PC-3 (cell line): Measurements from ENCODE around the gene ZBTB7C. TPM values are rescaled to one million over a fixed set of nuclear protein-coding genes. Genes with fewer than 3 reads are reported as not detected.

Source experiments
- ATAC-seq: fragments of 200-7000 bp; cut with Tn5 transposase; 2 replicates; pipeline ENCODE4 v1.9.1; 2020; ENCODE audit warnings: mild to moderate bottlenecking, moderate library complexity
- BruUV-seq: library from RNA; stranded (reverse); fragments of 400-500 nt; replicated peaks from 2 replicates; lab custom pipeline; 2021; lab: Mats Ljungman, UMichigan
- CTCF ChIA-PET: fragments of 300-600 bp; sonication (Branson Sonifier 250); formaldehyde crosslinking; loops from one replicate; lab custom pipeline; 2022; ENCODE audit warnings: antibody characterized with exemption; lab: Charles Lee
- POLR2A ChIA-PET: fragments of 300-600 bp; sonication (Branson Sonifier 250); formaldehyde crosslinking; loops from one replicate; lab custom pipeline; 2022; ENCODE audit warnings: antibody characterized with exemption; ENCODE audit not compliant: unreplicated experiment; lab: Charles Lee
- DNase-seq: peaks from one replicate; pipeline ENCODE4 v3.0.0-alpha.2; 2015
- H2AFZ ChIP-seq: fragments of 300-600 bp; sonication (generic); 2 replicates; pipeline ENCODE4 v1.6.0; 2016; ENCODE audit warnings: antibody characterized with exemption, low read length
- H3F3A ChIP-seq: fragments of 300-600 bp; sonication (generic); one replicate; pipeline ENCODE4 v1.6.0; 2017; ENCODE audit warnings: antibody characterized with exemption, low read length, control low read depth, mild to moderate bottlenecking; ENCODE audit not compliant: unreplicated experiment
- H3K27ac ChIP-seq: fragments of 300-600 bp; sonication (generic); 2 replicates; pipeline ENCODE4 v1.5.1; 2016; ENCODE audit warnings: mild to moderate bottlenecking, low read length
- H3K27me3 ChIP-seq: fragments of 300-600 bp; sonication (generic); 2 replicates; pipeline ENCODE4 v1.6.1; 2016; ENCODE audit warnings: low read length, mixed read lengths
- H3K36me3 ChIP-seq: fragments of 300-600 bp; sonication (generic); 2 replicates; pipeline ENCODE4 v1.6.1; 2016; ENCODE audit warnings: low read depth, mixed run types, low read length, mixed read lengths
- H3K4me1 ChIP-seq: fragments of 300-600 bp; sonication (generic); 2 replicates; pipeline ENCODE4 v1.5.1; 2016; ENCODE audit warnings: low read length; ENCODE audit not compliant: insufficient read depth
- H3K4me2 ChIP-seq: fragments of 300-600 bp; sonication (generic); 2 replicates; pipeline ENCODE4 v1.6.0; 2016; ENCODE audit warnings: low read length
- H3K4me3 ChIP-seq: fragments of 300-600 bp; sonication (generic); 2 replicates; pipeline ENCODE4 v1.5.1; 2016; ENCODE audit warnings: mild to moderate bottlenecking, low read length, mixed read lengths
- H3K79me2 ChIP-seq: fragments of 300-600 bp; sonication (generic); 2 replicates; pipeline ENCODE4 v1.6.1; 2017; ENCODE audit warnings: low read length, mixed read lengths
- H3K9ac ChIP-seq: fragments of 300-600 bp; sonication (generic); 2 replicates; pipeline ENCODE4 v1.6.0; 2016; ENCODE audit warnings: mild to moderate bottlenecking, low read length
- H3K9me2 ChIP-seq: fragments of 300-600 bp; sonication (generic); replicated peaks from 2 replicates; pipeline ENCODE4 v1.6.1; 2016; ENCODE audit warnings: mixed run types, low read length, mixed read lengths
- H3K9me3 ChIP-seq: fragments of 300-600 bp; sonication (generic); 2 replicates; pipeline ENCODE4 v1.6.1; 2016; ENCODE audit warnings: low read length, mixed read lengths
- H4K20me1 ChIP-seq: fragments of 300-600 bp; sonication (generic); 2 replicates; pipeline ENCODE4 v1.6.1; 2016; ENCODE audit warnings: low read length, mixed read lengths
- EZH2 ChIP-seq: fragments of 300-600 bp; sonication (generic); IDR thresholded peaks from one replicate; pipeline ENCODE4 v1.6.1; 2017; ENCODE audit warnings: antibody characterized with exemption, mild to moderate bottlenecking, low read length; ENCODE audit not compliant: unreplicated experiment
- EZH2phosphoT487 ChIP-seq: fragments of 300-600 bp; sonication (generic); IDR thresholded peaks from 2 replicates; pipeline ENCODE4 v1.6.1; 2018; ENCODE audit warnings: mild to moderate bottlenecking, antibody characterized with exemption, low read length, borderline replicate concordance
- intact Hi-C: fragments of 100-400 bp; cut with micrococcal nuclease; formaldehyde crosslinking; loops from 2 replicates; pipeline ENCODE4 v1.9.0; 2023
- total RNA-seq: library from RNA; depleted of rRNA; stranded (reverse); fragments of >200 nt; gene quantifications from 2 replicates; pipeline ENCODE4 v1.2.3, GENCODE V29; 2014
- TF ChIP-seq, protein P1 (sequence below): fragments of 300-600 bp; sonication (generic); conservative IDR thresholded peaks from 2 replicates; pipeline ENCODE4 v1.5.1; 2017; ENCODE audit warnings: antibody characterized with exemption, low read depth, mild to moderate bottlenecking, low read length

Gene ZBTB7C
- total RNA-seq, 1 experiment from 2014 or later: 1.3 TPM

DNA sequence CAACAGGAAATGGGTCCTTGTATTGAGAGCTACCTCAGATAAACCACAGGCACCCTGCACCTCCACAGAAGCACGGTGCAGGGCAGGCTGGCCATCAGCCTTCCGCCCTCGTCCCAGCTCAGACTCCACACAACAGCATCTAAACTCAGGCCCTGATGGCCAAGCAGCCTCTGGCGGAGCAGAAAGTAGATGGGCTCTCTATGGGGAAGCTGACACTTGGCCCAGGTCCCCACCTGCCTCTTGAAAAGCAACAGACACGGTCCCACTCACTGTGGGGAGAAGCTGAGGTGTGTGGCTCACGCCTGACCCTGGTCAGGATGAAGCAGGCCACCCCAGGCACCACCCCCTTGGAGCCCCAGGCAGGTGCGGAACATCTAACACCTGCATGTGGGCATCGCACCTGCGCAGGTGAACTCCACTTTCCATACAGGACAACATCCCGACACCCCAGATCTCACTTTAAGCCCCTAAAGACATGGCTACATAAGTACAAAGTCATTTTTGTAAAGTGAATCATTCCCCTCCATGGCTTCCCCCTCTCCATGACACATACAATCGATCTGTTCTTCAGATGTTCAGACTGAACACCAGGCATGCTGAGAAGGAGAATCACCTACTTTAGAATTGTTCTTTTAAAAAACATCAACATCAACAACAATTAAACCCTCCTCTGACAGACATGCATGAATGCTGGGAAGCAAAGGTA lies 208.4 kb downstream of the ZBTB7C start:
- Histone ChIP-seq H3K79me2 (no peaks in the 10 kb centered on the region), H2AFZ (no peak overlapping the region), H3K36me3 (no peaks in the 10 kb centered on the region), H3F3A (no peaks in the 10 kb centered on the region), H3K4me1 (no peaks in the 10 kb centered on the region), H3K9ac (no peak overlapping the region), H3K4me2 (no peak overlapping the region), H3K9me2 (no peaks in the 10 kb centered on the region), H3K27me3 (no peaks in the 10 kb centered on the region; the same call in 1 of the 2 replicates), H3K27ac (no peak overlapping the region), H4K20me1 (no peaks in the 10 kb centered on the region), H3K4me3 (no peak overlapping the region), H3K9me3 (no peaks in the 10 kb centered on the region)
- no TSS peak for BruUV-seq
- intact Hi-C loops: no loop called here
- POLR2A ChIA-PET: no interaction called here
- ATAC-seq (no peak), DNase-seq (no peak)
- CTCF ChIA-PET: no interaction called here
- TF ChIP-seq, protein P1, sequence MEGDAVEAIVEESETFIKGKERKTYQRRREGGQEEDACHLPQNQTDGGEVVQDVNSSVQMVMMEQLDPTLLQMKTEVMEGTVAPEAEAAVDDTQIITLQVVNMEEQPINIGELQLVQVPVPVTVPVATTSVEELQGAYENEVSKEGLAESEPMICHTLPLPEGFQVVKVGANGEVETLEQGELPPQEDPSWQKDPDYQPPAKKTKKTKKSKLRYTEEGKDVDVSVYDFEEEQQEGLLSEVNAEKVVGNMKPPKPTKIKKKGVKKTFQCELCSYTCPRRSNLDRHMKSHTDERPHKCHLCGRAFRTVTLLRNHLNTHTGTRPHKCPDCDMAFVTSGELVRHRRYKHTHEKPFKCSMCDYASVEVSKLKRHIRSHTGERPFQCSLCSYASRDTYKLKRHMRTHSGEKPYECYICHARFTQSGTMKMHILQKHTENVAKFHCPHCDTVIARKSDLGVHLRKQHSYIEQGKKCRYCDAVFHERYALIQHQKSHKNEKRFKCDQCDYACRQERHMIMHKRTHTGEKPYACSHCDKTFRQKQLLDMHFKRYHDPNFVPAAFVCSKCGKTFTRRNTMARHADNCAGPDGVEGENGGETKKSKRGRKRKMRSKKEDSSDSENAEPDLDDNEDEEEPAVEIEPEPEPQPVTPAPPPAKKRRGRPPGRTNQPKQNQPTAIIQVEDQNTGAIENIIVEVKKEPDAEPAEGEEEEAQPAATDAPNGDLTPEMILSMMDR: no peak
- TF ChIP-seq EZH2phosphoT487 (no peak), EZH2 (no peak)

DNA sequence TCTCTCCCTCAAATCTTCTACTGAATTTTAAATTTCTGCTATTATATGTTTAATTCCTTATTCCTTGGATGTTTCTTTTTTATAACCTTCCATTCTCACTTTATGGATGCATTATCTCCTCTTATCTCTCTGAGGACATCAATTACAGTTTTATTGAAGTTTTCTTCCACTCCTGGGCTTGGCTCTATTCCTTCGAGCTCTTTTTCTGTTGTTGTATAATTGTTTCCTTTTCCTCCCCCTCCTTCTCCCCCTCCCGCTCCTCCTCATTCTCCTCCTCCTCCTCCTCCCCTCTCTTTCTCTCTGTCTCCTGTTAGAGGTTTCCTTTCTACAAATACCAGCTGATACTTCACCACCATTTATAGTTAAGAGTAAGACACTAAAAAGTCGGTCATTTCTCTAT lies 209.8 kb downstream of the ZBTB7C start:
- Histone ChIP-seq H3K4me2 (no peak overlapping the region), H3K36me3 (no peaks in the 10 kb centered on the region), H3K9me2 (no peaks in the 10 kb centered on the region), H3K9ac (no peak overlapping the region), H3K4me1 (no peaks in the 10 kb centered on the region), H3K27me3 (no peaks in the 10 kb centered on the region; the same call in 1 of the 2 replicates), H3F3A (no peaks in the 10 kb centered on the region), H3K79me2 (no peaks in the 10 kb centered on the region), H2AFZ (no peak overlapping the region), H3K4me3 (no peak overlapping the region), H3K9me3 (no peaks in the 10 kb centered on the region), H4K20me1 (no peaks in the 10 kb centered on the region), H3K27ac (no peak overlapping the region)
- ATAC-seq (no peak), DNase-seq (no peak)
- ChIA-PET CTCF (no interaction called here), POLR2A (no interaction called here)
- intact Hi-C loops: no loop called here
- BruUV-seq: no TSS peak
- TF ChIP-seq EZH2: no peak
- TF ChIP-seq, protein P1: no peak
- no peak for TF ChIP-seq EZH2phosphoT487

DNA sequence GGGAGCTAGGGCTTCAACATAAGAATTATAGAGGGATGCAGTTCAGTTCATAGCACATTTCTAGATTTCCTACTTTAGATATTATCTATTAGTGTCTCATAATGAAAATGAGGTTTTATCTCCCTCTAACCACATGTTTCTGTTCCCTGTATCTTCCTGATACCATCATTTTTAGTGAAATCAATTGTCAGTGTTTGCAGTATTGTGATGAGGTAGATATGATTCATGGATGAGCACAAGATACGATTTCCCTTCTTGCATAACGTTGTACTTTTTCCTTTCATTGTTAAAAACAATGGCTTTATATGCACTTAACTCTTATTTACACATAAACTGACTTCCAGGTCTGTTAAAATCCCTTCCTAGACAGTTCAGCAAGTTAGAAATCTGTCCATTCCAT lies 211.4 kb downstream of the ZBTB7C start:
- H3K9ac ChIP-seq: no peak overlapping the region
- no peaks in the 10 kb centered on the region for H3K9me2 ChIP-seq
- no peak for ATAC-seq
- BruUV-seq: no TSS peak
- H3K4me1 ChIP-seq: no peaks in the 10 kb centered on the region
- TF ChIP-seq EZH2phosphoT487 (no peak), EZH2 (no peak)
- TF ChIP-seq, protein P1: no peak
- H3K9me3 ChIP-seq: no peaks in the 10 kb centered on the region
- H3K27me3 ChIP-seq: no peaks in the 10 kb centered on the region; the same call in 1 of the 2 replicates
- no peak overlapping the region for H3K27ac ChIP-seq
- no peaks in the 10 kb centered on the region for H4K20me1 ChIP-seq
- intact Hi-C loops: no loop called here
- H3F3A ChIP-seq: no peaks in the 10 kb centered on the region
- no peaks in the 10 kb centered on the region for H3K79me2 ChIP-seq
- DNase-seq: no peak
- ChIA-PET CTCF (no interaction called here), POLR2A (no interaction called here)
- H3K36me3 ChIP-seq: no peaks in the 10 kb centered on the region
- no peak overlapping the region for H2AFZ ChIP-seq
- no peak overlapping the region for H3K4me2 ChIP-seq
- no peak overlapping the region for H3K4me3 ChIP-seq
